GM19463 (cell line): ENCODE measurements around the gene TMEM98.
"Not testable (repeated sequence)": the region's sequence is repeated elsewhere in the genome, so short reads cannot be mapped to it uniquely, and the experiment has no call there.

Source experiments
- ATAC-seq: cut with Tn5 transposase; IDR thresholded peaks from one replicate; pipeline ENCODE4 v1.9.1; 2021; ENCODE audit warnings: mild to moderate bottlenecking, moderate library complexity; ENCODE audit not compliant: unreplicated experiment

Gene TMEM98

GRCh38 chr17:32927724-32928585 is at the start of gene TMEM98:
Gene TMEM98, plus strand, starts transcription at chr17:32928153. Its CDS starts 3,376 bp downstream, at chr17:32931529.
- no peak for ATAC-seq

- no peak for ATAC-seq
Observed at GRCh38 chr17:32878211-32878610, 49.7 kb upstream of the TMEM98 start.

- ATAC-seq: no peak
Observed at GRCh38 chr17:32879134-32879533, 48.8 kb upstream of the TMEM98 start.

GRCh38 chr17:32880671-32881453 is 47.1 kb upstream of the TMEM98 start:
- ATAC-seq: no peak

GRCh38 chr17:32882029-32882428 is 45.9 kb upstream of the TMEM98 start:
- ATAC-seq: no peak

GRCh38 chr17:32882734-32883133 is 45.2 kb upstream of the TMEM98 start:
- no peak for ATAC-seq

- not testable (repeated sequence) for ATAC-seq
Observed at GRCh38 chr17:32886951-32887350, 41.0 kb upstream of the TMEM98 start.

- ATAC-seq: not testable (repeated sequence)
Observed at GRCh38 chr17:32887410-32887809, 40.5 kb upstream of the TMEM98 start.

- no peak for ATAC-seq
Observed at GRCh38 chr17:32894245-32894644, 33.7 kb upstream of the TMEM98 start.

- ATAC-seq: no peak
Observed at GRCh38 chr17:32896647-32897258, 31.2 kb upstream of the TMEM98 start.

GRCh38 chr17:32899236-32900013 is 28.5 kb upstream of the TMEM98 start:
- ATAC-seq: no peak

- no peak for ATAC-seq
Observed at GRCh38 chr17:32901743-32902142, 26.2 kb upstream of the TMEM98 start.

- ATAC-seq: no peak
Observed at GRCh38 chr17:32903774-32904673, 23.9 kb upstream of the TMEM98 start.

GRCh38 chr17:32904891-32905290 is 23.1 kb upstream of the TMEM98 start:
- ATAC-seq: no peak

- no peak for ATAC-seq
Observed at GRCh38 chr17:32907583-32907982, 20.4 kb upstream of the TMEM98 start.

GRCh38 chr17:32909787-32910369 is 18.1 kb upstream of the TMEM98 start:
- no peak for ATAC-seq

- no peak for ATAC-seq
Observed at GRCh38 chr17:32910769-32911168, 17.2 kb upstream of the TMEM98 start.

GRCh38 chr17:32912218-32912897 is 15.6 kb upstream of the TMEM98 start:
- no peak for ATAC-seq

GRCh38 chr17:32913593-32913992 is 14.4 kb upstream of the TMEM98 start:
- ATAC-seq: no peak
